ENCODE results near the gene SLC25A28.

The SLC25A28 gene

DNA sequence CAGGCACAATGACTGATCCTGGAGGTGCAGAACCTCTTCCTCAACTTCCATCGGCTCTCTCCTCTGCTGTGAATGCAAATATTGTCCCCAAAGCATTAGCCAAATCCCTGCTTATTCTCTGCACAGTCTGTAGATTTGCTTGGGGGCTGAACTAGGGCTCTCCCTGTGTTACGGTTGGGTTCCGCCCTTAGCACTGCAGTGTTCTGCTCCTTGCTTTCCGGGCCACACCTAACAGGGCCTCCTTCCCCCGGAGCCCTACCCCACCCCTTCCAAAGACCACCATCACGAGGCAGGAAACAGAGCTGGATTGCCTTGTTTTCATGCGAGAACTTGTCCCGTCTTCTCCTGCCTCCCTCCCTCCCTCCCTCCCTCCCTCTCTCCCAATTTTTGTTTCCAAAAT lies 36.6 kb downstream of the SLC25A28 start:
- DNase-seq, result no peak

DNA sequence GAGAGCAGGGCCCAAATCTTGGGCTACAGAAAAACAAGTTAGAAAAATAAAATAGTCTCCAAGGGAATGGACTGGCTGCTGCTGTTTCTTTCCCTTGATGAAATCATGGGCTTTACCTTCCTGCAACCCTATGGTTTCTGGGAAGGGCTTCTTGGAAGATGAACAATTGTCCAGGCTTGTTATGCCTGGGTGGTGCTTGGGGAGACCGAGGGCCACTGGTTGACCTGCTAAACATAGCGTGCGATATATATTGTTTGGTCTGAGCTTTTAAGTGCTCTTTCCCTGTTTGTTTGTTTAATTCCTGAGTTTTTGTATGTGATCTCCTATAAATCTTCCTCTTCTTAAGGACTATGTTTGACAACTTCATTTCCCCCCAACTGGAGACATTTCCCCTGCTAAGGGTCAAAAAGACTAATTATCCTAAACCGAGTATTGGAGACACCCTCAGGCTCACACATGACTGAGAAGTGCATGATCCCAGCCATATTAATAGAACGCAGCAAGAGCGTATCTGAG lies 37.9 kb downstream of the SLC25A28 start:
- DNase-seq, result no peak

DNA sequence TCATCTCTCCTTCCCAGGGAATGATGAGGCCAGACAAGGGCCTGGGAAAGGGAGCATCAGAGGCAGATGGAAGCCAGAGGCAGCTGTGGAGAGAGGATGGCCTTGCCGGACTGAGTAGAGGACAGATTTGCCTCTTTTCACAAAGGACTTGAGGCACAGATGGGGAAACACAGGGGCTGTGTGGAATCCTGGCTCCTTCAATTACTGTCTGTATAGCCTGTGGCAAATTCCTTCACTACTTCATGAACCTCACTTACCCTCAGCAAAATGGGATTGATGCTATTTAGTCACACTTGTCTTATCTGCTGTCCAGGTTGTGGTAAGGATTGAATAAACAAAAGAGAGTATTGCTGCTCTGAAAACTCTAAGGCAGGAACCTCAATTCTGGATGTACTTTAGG lies 40.3 kb downstream of the SLC25A28 start:
- no peak for DNase-seq

DNA sequence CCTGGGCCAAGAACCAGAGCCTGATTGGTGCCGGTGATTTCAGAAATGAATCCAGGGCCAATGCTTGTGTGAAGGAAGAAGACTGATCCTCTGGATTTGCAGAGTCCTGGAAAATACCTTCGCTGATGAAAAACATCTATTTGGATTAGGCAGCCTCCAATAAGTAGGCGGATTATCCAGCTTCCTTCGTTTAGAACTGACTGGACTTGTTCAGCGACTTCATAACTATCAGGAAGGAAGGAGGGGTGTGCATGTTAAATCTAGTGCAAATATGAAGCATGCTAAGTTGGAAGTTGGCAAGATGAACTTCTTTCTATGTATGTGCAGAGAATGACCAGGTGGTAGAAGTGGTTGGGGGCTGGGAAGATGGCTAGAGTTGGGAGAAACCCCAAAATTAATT lies 46.4 kb downstream of the SLC25A28 start:
- DNase-seq, result no peak

DNA sequence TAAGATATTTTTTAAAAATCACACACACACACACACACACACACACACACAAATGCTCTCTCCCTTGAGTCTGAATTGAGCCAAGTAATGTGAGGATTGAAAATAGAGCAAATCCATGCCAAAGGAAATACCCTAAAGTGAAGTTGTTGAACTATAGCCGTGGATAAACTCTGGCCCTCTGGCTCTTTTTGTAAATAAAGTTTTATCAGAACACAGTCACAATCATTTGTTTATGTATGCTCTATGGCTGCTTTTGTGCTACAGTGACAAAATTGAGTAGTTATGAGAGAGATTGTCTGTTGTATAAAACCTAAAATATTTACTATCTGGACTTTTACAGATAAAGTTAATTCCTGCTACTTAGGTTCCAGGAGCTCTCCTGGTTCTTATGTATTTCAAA lies 48.4 kb downstream of the SLC25A28 start:
- no peak for DNase-seq

DNA sequence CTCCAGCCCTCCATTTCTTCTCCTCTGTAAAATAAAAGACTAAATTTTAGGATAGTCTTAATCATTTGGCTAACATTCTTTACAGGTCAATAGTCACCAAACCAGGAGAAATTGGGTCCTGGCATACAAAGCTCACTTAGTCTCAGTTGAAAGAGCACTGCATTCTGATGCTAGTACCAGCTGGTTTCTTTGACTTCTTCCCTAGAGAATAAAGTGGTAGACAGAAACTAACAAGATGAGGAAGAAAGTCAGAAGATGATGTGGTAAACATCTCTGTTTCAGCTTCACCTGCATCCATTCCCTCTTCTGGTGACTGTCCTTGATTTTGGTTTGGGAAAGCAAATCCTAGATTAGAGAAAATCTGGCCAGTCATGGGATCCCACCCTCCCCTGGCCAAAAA lies 50.3 kb downstream of the SLC25A28 start:
- DNase-seq, result no peak

DNA sequence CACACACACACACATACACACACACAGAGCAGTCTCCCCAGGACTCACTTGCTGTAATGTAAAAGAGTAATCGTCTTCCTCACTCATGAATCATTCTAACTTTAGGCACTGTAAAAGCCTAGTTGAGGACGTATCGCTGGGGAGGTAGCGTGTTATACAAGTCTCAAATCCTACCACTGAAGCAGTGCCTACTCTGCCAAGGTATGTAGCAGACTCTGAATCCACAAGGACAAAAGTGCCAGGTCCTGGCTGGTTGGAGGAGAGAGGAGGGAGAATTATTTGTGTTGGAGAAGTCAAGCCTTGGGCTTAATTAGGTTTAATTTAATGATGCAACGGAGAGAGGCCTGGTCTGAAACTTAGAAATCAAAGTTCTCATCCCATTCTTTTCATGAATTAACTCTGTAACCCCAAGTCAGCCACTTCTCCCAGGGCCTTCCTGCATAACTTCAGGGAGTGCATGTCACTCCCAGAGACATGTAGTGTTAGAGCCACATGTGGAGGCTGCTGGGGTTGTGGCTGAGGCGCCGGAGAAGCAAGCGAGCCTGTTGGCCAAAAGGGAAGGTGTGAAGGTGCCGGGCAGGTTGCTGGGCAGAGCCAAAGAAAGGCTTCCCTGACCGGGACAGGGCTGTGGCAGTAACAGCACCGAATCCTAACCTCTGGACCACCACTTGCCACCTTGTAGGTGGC lies 50.8 kb downstream of the SLC25A28 start:
- DNase-seq, result no peak

DNA sequence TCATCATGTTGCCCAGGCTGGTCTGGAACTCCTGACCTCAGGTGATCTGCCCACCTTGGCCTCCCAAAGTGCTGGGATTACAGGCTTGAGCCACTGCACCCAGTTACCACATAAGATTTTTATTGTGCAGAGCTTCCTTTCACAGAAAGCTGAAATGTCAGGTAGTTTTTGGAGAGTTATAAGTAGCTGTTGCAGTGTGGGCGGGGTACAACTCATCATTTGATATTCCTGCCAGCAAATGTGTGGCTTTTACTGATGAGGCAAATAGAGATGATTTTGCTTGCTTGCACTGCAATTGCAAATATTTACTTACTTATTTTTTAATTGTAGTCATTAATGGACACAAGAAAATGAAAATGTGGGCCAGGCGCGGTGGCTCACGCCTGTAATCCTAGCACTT lies 55.1 kb downstream of the SLC25A28 start:
- DNase-seq, result no peak

DNA sequence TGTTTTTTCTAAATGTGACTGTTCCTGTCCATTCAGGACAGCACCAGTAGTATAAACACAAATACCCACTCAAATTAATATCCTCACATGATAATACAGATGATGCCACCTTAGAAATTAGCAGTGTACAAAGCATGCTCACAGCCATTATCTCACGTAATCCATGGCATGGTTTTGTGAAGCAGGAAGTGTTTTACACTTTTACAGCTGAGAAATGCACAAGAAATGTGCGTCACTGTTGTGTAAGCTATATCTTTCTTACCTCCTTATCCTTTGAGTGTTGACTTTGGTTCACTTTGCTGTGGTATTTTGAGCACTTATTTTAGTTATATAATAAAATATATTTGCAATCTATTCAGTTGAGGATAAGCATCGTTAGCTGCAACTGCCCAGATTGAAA lies 55.9 kb downstream of the SLC25A28 start:
- DNase-seq, result no peak

DNA sequence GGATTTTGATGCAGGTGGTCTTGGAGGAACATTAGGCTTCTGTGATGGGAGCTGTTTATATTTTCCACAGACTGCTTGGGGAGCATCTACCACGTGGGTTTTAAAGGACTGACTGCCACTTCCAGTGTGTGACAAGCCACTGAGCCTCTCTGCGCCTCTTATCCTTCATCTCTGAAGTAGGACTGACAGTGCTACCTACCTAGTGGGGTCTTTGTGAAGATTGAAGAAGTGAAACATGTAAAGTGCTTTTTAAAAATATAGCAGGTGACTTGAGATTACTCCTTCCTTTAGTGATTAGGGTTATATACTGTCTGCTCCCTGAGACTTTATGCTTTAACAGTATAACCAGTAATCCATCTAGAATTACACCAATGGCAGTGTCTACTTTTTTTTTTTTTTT lies 57.6 kb downstream of the SLC25A28 start:
- no peak for DNase-seq

Measured in T-helper 9 cell (primary cell).